WERI-Rb-1 (cell line): ENCODE measurements around the gene TMTC3.

Experiments
- DNase-seq: peaks from one replicate; pipeline ENCODE4 v3.0.0-alpha.2; 2020
- H3K27ac ChIP-seq: fragments of 250-450 bp; sonication (Bioruptor Pico); 2 replicates; pipeline ENCODE4 v1.5.1; 2020; ENCODE audit warnings: mild to moderate bottlenecking, moderate library complexity
- H3K27me3 ChIP-seq: fragments of 250-450 bp; sonication (Bioruptor Pico); 2 replicates; pipeline ENCODE4 v1.5.1; 2021; ENCODE audit warnings: mild to moderate bottlenecking, low read depth, moderate library complexity; ENCODE audit not compliant: insufficient read depth, severe bottlenecking
- H3K36me3 ChIP-seq: fragments of 250-450 bp; sonication (Bioruptor Pico); 2 replicates; pipeline ENCODE4 v1.5.1; 2020; ENCODE audit warnings: mild to moderate bottlenecking, moderate library complexity
- H3K4me3 ChIP-seq: 2 replicates; pipeline ENCODE4 v1.5.1; 2011; ENCODE audit warnings: low read depth, mild to moderate bottlenecking, control low read depth, low read length
- H3K9me3 ChIP-seq: fragments of 250-450 bp; sonication (Bioruptor Pico); 2 replicates; pipeline ENCODE4 v1.5.1; 2021; ENCODE audit warnings: mild to moderate bottlenecking, moderate library complexity; ENCODE audit not compliant: severe bottlenecking
- TF ChIP-seq, protein P1 (sequence below): IDR thresholded peaks from 2 replicates; pipeline ENCODE4 v1.5.1; 2011; ENCODE audit warnings: low read depth, mild to moderate bottlenecking, control low read depth, inconsistent platforms, low read length

The TMTC3 gene

GRCh38 chr12:88141774-88142609 lies at the start of gene TMTC3, which contains the start of gene CEP290:
Gene TMTC3, plus strand, starts transcription at chr12:88142307. Its CDS starts 6,009 bp downstream, at chr12:88148316.
Gene CEP290, minus strand, starts transcription at chr12:88142088. Its CDS starts 781 bp downstream, at chr12:88141307.
- Histone ChIP-seq H3K27ac (peak within 1 kb of the TSS; percentile 89), H3K9me3 (no peaks in the 10 kb centered on the region), H3K27me3 (no peaks in the 10 kb centered on the region), H3K36me3 (no peaks in the 10 kb centered on the region; the same call in 1 of the 2 replicates), H3K4me3 (peak within 1 kb of the TSS; percentile 92)
- peak; percentile 96 for DNase-seq
- TF ChIP-seq, protein P1, sequence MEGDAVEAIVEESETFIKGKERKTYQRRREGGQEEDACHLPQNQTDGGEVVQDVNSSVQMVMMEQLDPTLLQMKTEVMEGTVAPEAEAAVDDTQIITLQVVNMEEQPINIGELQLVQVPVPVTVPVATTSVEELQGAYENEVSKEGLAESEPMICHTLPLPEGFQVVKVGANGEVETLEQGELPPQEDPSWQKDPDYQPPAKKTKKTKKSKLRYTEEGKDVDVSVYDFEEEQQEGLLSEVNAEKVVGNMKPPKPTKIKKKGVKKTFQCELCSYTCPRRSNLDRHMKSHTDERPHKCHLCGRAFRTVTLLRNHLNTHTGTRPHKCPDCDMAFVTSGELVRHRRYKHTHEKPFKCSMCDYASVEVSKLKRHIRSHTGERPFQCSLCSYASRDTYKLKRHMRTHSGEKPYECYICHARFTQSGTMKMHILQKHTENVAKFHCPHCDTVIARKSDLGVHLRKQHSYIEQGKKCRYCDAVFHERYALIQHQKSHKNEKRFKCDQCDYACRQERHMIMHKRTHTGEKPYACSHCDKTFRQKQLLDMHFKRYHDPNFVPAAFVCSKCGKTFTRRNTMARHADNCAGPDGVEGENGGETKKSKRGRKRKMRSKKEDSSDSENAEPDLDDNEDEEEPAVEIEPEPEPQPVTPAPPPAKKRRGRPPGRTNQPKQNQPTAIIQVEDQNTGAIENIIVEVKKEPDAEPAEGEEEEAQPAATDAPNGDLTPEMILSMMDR: no peak

GRCh38 chr12:88092771-88093170 lies 49.3 kb upstream of the TMTC3 start:
- no peak for DNase-seq
- no peaks in the 10 kb centered on the region for H3K9me3 ChIP-seq
- H3K4me3 ChIP-seq: no peak overlapping the region
- H3K27ac ChIP-seq: no peak overlapping the region
- no peaks in the 10 kb centered on the region for H3K27me3 ChIP-seq
- peaks cover 12% of the 10 kb centered on the region for H3K36me3 ChIP-seq
- TF ChIP-seq, protein P1: no peak

DNA sequence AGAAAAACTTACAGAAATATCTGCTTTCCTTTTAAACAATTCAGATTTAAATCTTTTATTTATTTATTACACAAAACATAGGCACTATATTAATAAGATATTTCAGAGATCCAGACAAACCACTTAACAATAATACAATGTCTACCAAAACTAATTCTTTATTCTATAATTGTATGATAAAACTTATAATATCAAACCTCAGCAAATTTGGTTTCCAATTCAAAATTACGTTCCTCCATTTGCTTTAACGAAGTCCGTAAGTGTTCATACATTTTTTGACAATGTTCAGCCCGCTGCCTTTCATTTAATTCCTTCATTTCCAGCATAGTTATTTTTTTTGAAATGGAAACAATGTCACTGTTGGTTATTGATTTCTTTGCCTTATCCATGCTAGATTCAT lies 48.5 kb upstream of the TMTC3 start:
- TF ChIP-seq, protein P1: no peak
- Histone ChIP-seq H3K27me3 (no peaks in the 10 kb centered on the region), H3K9me3 (no peaks in the 10 kb centered on the region), H3K27ac (no peak overlapping the region), H3K36me3 (peaks cover 10% of the 10 kb centered on the region), H3K4me3 (no peak overlapping the region)
- DNase-seq: no peak

DNA sequence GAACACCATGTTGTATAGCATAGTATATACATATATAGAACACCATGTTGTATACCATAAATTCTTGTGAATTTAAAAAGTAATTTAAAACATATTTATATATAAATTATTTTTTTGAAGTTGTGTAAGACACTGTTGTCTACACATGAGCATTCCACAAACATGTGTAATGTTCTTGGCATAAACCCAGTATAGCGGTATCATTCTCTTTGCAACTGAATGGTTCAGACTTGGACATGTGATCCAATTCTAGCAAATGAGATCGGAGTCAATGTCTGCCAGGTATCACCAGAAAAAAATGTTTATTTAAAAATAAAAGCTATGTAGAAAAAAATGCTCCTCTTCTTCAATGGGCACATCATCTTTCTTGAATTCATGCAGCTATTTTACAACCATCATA lies 34.1 kb upstream of the TMTC3 start:
- no peaks in the 10 kb centered on the region for H3K27me3 ChIP-seq
- no peak for DNase-seq
- TF ChIP-seq, protein P1: no peak
- H3K27ac ChIP-seq: no peak overlapping the region
- H3K4me3 ChIP-seq: no peak overlapping the region
- no peaks in the 10 kb centered on the region for H3K9me3 ChIP-seq
- H3K36me3 ChIP-seq: peaks cover 9% of the 10 kb centered on the region

DNA sequence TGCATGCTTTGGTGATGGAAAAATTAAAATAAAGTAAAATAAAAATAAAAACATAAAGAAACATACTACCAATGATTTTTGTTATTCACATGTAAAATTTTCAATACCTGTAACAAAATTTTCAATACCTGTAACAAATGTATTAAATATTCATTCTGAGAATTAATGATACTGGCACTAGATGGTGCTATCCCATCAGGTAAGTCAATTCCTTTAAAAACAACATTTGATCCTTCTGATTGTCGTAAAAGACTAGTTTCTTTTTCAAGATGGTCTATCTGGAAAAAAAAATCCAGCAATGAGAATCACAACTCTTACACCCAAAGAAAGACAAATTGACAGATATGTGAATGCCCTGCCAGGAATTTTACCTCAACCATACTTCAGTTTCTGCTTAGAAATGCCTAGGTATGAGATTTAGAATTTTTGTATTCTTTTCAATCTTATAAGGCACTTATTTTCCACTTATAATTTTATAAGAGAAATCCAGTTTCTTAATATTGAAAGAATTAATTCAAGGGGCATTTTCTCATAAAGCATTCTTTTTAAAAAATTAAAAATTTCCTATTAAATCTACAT lies 30.9 kb upstream of the TMTC3 start:
- Histone ChIP-seq H3K27ac (no peak overlapping the region), H3K9me3 (no peaks in the 10 kb centered on the region), H3K36me3 (peaks cover 10% of the 10 kb centered on the region), H3K27me3 (no peaks in the 10 kb centered on the region), H3K4me3 (no peak overlapping the region)
- TF ChIP-seq, protein P1: no peak
- DNase-seq: no peak
